NCI-H1436 treated with DMSO at 0.1 percent for 48 hours (cell line): Measurements from ENCODE around the gene MFSD12.

Experiments used
- DNase-seq: peaks from one replicate; lab custom pipeline; 2025; lab: John Stamatoyannopoulos, UW

Gene MFSD12

DNA sequence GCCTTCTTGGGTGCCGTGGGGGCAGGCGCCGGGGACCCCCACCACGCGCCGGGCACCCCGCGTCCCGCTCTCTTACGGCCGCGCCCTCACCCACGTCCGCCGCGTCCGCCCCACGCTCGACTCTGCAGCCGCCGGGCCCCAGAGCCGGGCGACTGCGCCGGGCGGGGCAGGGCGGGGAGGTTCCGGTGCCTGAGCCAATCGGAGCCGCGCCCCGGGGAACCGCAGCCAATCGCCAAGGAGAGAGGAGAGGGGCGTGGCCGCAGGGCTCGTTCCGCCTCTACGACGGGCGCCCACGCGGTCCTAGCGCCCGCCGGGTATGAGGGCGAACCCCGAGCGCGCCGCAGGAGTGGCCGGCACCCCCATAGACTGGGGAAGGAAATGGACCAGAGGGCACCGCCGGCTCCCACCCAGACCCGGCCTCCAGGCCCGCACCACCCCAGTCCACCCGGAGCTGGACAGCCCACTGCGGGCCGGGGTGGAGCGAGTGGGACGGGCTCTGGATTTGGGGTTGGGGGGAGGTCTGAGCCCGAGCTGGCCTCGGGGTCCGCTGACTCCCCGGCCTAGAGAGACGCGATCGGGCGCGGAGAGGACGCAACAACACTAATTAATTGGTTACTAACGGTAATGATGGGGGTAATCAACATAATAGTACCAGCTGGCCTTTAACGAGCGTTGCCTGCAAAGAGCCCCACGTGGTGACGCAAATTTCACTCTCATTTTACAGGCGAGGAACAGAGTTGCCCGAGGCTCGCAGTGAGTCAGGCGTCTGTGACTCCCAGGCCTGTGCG lies at the start of gene MFSD12:
Gene MFSD12, minus strand, starts transcription at position 126 of the 788 bp plus-strand sequence. CDS start 183 bp downstream, outside the sequence.
- peak; percentile 53 for DNase-seq

GRCh38 chr19:3606690-3607289 lies 49.4 kb upstream of the MFSD12 start, which contains the start of gene TBXA2R:
TSS of gene TBXA2R (minus strand) at chr19:3606875. CDS start at chr19:3600634, 6,241 bp downstream.
- DNase-seq = no peak

DNA sequence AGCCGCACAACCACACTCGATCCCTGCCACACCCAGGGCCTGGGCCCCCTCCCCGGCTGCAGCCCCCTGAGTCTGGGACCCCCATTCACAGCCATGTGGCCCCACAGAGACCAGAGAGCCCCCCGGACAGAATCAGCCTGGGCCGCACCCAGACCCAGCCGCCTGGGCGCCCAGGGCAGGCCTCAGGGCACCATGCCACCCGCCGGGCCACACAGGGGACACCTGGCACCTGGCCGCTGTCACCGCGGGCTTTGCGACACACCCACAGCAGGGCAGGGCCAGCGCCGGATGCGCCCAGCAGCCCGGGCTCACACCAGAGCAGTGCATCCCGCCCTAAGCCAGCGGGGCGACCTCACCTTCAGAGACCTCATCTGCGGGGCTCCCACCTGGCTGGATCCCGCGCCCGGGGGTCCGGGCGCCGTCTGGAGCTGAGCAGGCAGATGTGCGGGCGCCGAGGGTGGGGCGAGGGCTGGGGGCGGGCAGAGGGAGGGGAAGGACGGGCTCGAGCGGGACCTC lies 48.8 kb upstream of the MFSD12 start:
- no peak for DNase-seq

DNA sequence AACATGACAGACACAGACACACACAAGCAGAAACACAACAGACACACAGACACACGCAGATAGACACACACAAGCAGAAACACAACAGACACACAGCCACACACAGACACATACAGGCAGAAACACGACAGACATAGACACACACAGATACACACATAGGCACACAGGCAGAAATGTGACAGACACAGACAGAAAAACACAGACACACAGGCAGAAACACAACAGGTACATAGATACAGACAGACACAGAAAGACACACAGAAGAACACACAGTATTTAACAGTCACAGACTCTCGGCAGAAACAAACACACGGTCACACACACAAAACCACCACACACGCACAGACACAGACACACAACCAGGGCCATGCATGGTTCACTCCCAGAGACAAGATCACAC lies 48.4 kb upstream of the MFSD12 start:
- DNase-seq = no peak

- DNase-seq = no peak
These were observed 48.0 kb upstream of the MFSD12 start for GRCh38 chr19:3605361-3605760.

DNA sequence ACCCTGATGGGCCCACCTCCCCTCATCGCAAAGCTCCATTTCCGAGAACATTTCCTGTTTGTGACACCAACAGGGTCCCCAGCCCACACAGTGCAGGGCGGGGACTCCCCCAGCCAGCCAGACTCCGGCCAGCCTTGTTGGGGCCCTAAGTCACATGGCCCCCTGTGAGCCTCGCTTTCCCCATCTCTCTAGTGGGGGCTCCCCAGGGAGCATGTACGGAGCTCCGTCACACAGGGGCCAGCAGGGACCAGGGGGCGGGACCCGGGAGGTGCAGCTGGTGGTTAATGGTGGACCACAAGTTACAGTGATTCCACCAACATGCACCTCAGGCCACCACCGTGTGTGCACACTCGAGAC lies 47.6 kb upstream of the MFSD12 start:
- DNase-seq = no peak

DNA sequence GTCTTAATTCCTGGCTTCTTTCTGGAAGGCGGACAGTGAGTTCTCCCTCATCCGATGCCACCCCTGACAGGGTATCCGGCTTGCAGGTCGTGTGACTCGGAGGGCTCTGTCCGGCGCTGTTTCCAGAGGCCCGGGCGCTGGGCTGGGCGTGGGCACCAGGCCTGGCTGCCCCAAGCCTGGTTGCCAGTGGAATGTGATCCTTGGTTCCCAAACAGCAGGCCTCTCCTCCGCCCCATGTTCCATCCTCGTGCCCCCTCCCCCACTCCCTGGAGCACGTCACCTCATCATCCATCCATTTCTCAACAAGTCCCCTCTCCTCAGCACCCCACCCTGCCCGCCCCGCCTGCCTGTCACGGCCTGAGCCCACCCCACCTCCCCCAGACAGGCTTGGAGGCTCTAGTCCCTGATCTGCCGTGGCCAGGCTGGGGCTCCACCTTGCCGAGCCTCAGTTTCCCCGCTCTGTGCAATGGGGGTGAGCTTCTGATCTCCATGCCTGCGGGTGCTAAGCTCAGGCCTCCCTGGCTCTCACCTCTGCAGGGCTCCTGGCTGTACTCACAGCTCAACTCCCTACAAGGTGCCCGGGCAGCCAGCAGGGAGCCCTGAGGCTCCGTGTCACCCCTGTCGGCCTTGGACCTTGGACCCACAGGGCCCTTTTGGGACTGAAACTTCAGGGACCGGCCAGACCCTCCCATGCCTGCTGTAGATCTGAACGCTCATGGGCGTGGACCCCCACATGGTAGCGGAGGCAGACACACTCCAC lies 47.0 kb upstream of the MFSD12 start:
- DNase-seq = no peak

DNA sequence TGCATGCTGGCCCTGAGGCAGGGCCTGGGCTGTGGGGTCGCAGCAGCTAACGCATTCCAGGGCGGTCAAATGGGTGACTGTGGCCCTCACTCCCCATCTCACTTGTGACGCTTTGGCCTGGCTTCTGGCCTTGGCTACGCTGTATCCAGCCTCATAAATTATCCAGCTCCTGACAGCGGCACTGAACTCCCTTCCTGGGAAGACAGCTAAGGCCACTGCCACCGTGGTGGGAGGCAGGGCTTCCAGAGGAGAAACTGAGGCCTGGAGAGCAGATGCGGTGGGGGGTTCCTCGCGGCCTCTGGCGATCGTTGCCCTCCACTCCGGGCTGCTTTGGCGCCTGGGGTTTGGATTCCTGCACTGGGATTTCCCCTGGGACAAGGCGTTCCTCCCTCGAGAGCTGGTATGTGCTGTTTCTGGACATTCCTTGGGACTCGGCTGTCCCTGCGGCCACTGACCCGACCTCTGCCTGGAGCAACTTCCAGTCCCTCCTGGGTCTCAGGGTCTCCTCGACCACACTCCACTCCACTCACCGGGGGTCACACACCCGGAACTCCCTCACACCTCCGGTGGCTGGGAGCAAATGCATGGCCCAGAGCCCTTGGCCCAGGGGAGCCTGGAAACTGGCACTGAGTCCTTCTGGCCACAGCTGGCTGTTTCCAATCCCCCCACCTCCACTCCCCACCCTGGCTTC lies 45.9 kb upstream of the MFSD12 start:
- no peak for DNase-seq

DNA sequence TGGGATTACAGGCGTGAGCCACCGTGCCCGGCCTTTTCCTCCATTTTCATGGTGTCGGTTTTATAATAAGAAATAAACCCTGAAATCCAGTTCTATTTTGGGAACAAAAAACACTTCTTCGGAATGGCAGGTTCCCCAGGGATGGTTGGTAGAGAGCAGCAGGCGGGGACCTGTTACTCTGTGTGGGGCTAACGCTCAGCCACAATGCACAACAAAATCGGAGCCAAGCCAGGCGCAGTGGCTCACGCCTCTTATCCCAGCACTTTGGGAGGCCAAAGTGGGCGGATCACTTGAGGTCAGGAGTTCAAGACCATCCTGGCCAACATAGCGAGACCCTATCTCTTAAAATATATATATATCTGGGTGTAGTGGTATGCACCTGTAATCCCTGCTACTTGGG lies 43.6 kb upstream of the MFSD12 start:
- DNase-seq = no peak

DNA sequence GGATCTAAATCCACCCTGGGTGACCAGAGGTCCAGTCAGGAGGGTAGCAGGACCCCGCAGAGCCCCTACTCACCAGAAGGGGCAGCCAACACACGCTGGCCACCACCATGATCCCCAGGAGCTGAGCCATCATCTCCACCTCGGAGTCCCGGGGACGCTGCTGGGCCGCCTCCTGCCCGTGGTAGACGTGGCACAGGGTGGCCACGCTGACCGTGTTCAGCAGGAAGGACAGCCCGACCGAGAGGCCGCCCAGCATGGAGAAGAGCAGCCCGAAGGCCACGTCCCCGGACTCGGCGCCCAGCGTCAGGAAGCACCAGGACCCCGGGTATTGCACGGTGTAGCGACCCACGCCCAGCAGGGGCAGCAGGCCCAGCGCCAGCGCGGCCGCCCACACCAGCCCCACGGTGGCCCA lies 42.4 kb upstream of the MFSD12 start:
- no peak for DNase-seq

- DNase-seq = no peak
These were observed 38.2 kb upstream of the MFSD12 start for GRCh38 chr19:3595521-3596061.

DNA sequence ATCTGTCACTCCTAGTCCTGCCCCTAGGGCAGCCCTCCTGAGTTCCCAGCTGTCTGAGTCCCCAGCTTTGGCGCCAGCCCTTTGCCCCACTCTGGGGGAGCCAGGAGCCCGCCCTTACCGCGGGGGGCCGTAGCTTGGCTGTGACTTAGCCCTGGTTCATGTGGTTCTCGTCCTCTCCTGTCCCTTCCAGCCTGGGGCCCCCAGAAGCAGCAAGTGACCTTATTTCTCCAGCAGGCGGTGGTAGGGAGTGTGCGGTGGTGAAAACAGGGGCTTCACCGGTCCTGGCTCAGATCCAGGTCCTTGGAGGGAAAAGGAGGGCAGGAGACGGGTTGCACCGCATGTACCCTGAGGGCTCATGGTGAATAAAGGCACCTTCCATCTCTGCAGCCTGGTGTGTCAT lies 35.8 kb upstream of the MFSD12 start:
- no peak for DNase-seq

- no peak for DNase-seq
These were observed 34.7 kb upstream of the MFSD12 start for GRCh38 chr19:3591876-3592613.

DNA sequence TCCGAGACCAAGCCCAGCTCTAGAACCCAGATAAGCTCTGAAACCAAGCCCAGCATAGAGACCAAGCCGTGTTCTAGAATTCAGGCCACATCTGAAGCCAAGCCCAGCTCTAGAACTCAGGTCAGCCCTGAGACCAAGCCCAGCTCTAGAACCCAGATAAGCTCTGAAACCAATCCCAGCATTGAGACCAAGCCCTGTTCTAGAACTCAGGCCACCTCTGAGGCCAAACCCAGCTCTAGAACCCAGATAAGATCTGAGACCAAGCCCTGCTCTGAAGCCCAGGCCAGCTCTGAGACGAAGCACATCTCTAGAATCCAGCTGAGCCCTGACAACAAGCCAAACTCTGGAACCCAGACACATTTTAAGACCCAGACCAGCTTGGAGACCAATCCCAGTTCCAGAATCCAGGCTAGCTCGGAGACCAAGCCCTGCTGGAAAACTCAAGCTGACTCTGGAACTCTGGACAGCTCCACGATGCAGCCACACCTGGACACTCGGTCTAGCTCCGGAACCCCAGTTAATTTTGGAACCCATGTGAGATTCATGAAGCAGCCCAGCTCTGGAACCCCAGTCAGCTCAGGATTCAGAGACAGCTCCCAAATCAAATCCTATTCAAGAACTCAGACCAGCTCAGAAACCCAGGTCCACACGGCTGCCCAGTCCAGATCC lies 33.7 kb upstream of the MFSD12 start:
- DNase-seq = no peak

DNA sequence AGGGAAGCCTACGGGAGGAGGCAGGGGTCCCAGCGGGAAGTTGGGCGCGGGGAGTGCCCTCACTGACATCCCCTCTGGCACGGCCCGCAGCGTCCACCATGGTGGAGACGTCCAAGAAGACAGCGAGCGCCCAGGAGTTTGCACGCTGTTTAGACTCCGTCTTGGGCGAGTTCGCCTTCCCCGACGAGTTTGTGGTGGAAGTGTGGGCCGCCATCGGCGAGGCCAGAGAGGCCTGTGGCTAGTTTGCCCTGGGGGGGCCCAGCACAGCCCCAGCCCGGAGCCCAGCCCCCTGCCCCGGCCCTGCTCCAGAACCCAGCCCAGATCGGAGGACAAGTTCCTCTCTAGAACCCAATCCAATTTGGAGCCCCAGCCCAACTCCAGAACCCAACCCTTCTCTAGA lies 32.6 kb upstream of the MFSD12 start:
- no peak for DNase-seq

DNA sequence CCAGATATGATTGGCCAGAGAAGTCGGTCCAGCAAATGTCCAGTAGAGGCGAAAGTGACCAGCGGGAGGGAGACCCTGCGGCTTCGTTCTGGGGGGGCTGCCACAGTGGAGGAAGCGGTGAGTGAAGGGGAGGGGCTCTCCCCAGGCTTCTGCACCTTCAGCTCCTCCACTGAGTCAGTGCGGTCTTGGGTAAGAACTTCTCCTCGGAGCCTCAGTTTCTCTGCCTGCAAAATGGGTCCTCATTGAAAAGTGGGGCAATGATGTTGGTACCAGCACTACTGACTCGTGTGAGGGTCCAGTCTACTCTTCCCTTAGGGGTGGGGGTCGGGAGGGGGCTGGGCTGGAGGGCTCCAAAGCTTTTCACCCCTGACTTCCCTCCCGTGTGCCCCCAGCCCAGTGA lies 32.1 kb upstream of the MFSD12 start:
- DNase-seq = no peak

DNA sequence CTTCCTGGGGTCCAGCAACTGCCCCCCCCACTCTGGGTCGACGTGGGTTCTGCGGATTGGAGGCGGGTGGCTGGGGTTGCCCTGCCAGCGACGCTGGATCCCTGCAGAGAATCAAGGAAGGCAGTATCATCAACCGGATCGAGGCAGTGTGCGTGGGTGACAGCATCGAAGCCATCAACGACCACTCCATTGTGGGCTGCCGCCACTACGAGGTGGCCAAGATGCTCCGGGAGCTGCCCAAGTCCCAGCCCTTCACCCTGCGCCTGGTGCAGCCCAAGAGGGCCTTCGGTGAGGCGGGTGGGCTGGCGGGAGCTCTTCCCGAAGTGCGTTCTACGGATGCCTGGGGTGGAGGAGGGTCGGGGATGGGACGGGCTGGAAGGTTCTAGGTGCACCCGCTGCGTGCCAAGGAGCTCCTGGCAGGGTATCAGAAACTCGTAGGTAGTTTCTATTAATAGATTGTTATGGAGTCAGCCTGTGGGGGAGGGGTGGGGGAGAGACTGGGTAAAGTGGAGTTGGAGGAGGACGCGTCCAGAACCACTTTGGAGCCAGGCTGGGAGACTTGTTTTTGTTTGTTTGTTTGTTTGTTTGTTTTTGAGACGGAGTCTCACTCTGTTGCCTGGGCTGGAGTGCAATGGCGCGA lies 29.4 kb upstream of the MFSD12 start:
- DNase-seq = no peak

- DNase-seq = no peak
These were observed 28.8 kb upstream of the MFSD12 start for GRCh38 chr19:3586127-3586626.

DNA sequence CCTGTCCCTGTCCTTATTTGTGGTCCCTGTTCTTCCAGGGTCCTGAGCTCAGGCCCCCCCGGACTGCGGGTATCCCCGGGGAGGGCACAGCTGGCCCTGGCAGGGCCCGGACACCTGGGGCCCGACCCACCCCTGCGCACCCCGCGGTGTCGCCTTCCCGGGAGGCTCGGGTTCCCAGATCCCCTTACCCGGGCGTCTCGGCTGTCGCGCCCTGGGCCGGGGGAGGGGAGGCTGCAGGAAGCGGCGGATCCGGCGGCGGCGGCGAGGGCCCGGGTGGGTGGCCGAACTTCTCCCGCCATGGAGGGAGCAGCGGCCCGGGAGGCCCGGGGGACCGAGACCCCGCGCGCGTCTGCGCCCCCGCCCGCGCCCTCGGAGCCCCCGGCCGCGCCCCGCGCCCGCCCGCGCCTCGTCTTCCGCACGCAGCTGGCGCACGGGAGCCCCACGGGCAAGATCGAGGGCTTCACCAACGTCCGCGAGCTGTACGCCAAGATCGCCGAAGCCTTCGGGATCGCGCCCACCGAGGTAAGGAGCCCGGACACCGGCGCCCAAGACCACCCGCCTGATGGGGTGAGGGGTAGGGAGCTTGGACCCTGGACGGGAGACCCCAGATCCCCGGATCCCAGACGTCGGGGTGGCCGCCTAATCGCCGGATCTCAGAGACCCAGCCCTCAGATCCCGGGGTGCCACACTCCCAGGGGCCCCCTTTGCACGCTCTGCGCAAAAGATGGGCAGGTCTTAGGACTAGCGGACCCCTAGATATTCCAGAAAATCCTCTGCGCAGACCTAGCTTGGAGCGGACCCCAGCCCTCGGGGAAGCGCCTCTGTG lies 28.1 kb upstream of the MFSD12 start, which contains the start of gene GIPC3:
Gene GIPC3, plus strand, starts transcription at position 178 of the 826 bp plus-strand sequence. Its CDS starts 120 bp downstream, at position 298.
- DNase-seq = no peak
